ENCODE measurements around the gene E4F1. TPM values are rescaled to one million over a fixed set of nuclear protein-coding genes. Genes with fewer than 3 reads are reported as not detected.

Gene E4F1
- total and polyA plus RNA-seq, 2 of the 13 experiments (the other 11 are each of a cell fraction or from before 2014, with no cell fraction given) = 13.8 to 19.5 TPM

- peak; percentile 50 for TF ChIP-seq HDAC2 (CRISPR knock-in tag; IDR thresholded peaks at IDR 0.05)
- no peak; the same call in 1 of the 2 replicates for TF ChIP-seq GATA4 (IDR thresholded peaks at IDR 0.05; ENCODE audit: borderline replicate concordance, low read depth)
- TF ChIP-seq MLXIP (CRISPR knock-in tag; IDR thresholded peaks at IDR 0.05; ENCODE audit: borderline replicate concordance) = peak; percentile 39; the same call in 1 of the 2 replicates
- TF ChIP-seq IKZF5 (CRISPR knock-in tag; IDR thresholded peaks at IDR 0.05) = peak; percentile 53; the same call in 1 of the 2 replicates
- TF ChIP-seq, protein P1, sequence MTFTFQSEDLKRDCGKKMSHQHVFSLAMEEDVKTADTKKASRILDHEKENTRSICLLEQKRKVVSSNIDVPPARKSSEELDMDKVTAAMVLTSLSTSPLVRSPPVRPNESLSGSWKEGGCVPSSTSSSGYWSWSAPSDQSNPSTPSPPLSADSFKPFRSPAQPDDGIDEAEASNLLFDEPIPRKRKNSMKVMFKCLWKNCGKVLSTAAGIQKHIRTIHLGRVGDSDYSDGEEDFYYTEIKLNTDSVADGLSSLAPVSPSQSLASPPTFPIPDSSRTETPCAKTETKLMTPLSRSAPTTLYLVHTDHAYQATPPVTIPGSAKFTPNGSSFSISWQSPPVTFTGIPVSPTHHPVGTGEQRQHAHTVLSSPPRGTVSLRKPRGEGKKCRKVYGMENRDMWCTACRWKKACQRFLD (CRISPR knock-in tag; IDR thresholded peaks at IDR 0.05; ENCODE audit: borderline replicate concordance) = no peak
- TF ChIP-seq ATF2 (CRISPR knock-in tag; IDR thresholded peaks at IDR 0.05) = peak; percentile 77
- TF ChIP-seq, protein P2, sequence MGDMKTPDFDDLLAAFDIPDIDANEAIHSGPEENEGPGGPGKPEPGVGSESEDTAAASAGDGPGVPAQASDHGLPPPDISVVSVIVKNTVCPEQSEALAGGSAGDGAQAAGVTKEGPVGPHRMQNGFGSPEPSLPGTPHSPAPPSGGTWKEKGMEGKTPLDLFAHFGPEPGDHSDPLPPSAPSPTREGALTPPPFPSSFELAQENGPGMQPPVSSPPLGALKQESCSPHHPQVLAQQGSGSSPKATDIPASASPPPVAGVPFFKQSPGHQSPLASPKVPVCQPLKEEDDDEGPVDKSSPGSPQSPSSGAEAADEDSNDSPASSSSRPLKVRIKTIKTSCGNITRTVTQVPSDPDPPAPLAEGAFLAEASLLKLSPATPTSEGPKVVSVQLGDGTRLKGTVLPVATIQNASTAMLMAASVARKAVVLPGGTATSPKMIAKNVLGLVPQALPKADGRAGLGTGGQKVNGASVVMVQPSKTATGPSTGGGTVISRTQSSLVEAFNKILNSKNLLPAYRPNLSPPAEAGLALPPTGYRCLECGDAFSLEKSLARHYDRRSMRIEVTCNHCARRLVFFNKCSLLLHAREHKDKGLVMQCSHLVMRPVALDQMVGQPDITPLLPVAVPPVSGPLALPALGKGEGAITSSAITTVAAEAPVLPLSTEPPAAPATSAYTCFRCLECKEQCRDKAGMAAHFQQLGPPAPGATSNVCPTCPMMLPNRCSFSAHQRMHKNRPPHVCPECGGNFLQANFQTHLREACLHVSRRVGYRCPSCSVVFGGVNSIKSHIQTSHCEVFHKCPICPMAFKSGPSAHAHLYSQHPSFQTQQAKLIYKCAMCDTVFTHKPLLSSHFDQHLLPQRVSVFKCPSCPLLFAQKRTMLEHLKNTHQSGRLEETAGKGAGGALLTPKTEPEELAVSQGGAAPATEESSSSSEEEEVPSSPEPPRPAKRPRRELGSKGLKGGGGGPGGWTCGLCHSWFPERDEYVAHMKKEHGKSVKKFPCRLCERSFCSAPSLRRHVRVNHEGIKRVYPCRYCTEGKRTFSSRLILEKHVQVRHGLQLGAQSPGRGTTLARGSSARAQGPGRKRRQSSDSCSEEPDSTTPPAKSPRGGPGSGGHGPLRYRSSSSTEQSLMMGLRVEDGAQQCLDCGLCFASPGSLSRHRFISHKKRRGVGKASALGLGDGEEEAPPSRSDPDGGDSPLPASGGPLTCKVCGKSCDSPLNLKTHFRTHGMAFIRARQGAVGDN (CRISPR knock-in tag; IDR thresholded peaks at IDR 0.05) = peak; percentile 78
- TF ChIP-seq, protein P3, sequence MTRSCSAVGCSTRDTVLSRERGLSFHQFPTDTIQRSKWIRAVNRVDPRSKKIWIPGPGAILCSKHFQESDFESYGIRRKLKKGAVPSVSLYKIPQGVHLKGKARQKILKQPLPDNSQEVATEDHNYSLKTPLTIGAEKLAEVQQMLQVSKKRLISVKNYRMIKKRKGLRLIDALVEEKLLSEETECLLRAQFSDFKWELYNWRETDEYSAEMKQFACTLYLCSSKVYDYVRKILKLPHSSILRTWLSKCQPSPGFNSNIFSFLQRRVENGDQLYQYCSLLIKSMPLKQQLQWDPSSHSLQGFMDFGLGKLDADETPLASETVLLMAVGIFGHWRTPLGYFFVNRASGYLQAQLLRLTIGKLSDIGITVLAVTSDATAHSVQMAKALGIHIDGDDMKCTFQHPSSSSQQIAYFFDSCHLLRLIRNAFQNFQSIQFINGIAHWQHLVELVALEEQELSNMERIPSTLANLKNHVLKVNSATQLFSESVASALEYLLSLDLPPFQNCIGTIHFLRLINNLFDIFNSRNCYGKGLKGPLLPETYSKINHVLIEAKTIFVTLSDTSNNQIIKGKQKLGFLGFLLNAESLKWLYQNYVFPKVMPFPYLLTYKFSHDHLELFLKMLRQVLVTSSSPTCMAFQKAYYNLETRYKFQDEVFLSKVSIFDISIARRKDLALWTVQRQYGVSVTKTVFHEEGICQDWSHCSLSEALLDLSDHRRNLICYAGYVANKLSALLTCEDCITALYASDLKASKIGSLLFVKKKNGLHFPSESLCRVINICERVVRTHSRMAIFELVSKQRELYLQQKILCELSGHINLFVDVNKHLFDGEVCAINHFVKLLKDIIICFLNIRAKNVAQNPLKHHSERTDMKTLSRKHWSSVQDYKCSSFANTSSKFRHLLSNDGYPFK (CRISPR knock-in tag; IDR thresholded peaks at IDR 0.05; ENCODE audit: borderline replicate concordance) = no peak
- TF ChIP-seq ZNF253 (CRISPR knock-in tag; IDR thresholded peaks at IDR 0.05; ENCODE audit: borderline replicate concordance) = no peak
- no peak for TF ChIP-seq ZUFSP (CRISPR knock-in tag; IDR thresholded peaks at IDR 0.05; ENCODE audit: borderline replicate concordance)
Measured at GRCh38 chr16:2205104-2205966, 18.1 kb upstream of the E4F1 start, which contains the start of gene MLST8 (continued).
